ENCODE data around the gene PRDM2.

PRDM2 gene

DNA sequence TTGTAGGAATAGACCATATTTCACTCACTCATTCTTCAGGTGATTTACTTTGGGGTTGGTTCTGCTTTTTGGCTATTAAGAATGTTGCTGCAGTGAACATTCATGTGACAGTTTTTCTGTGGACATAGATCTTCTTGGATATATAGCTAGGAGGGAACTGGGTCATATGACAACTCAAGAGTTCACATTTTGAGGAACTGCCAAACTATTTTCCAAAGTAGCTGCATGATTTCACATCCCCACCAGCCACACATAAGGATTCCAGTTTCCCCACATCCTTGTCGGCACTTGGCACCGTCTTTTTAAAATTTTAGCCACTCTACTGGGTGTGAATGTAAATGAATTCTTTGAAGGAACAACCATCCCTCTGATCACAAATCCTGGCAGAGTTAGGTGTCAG is 126.0 kb downstream of the PRDM2 start:
- H3K27ac ChIP-seq, result no peak overlapping the region
- TF ChIP-seq, protein P1, sequence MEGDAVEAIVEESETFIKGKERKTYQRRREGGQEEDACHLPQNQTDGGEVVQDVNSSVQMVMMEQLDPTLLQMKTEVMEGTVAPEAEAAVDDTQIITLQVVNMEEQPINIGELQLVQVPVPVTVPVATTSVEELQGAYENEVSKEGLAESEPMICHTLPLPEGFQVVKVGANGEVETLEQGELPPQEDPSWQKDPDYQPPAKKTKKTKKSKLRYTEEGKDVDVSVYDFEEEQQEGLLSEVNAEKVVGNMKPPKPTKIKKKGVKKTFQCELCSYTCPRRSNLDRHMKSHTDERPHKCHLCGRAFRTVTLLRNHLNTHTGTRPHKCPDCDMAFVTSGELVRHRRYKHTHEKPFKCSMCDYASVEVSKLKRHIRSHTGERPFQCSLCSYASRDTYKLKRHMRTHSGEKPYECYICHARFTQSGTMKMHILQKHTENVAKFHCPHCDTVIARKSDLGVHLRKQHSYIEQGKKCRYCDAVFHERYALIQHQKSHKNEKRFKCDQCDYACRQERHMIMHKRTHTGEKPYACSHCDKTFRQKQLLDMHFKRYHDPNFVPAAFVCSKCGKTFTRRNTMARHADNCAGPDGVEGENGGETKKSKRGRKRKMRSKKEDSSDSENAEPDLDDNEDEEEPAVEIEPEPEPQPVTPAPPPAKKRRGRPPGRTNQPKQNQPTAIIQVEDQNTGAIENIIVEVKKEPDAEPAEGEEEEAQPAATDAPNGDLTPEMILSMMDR (conservative IDR thresholded peaks at IDR 0.05), result no peak
- TF ChIP-seq ZFX (IDR thresholded peaks at IDR 0.05), result no peak

DNA sequence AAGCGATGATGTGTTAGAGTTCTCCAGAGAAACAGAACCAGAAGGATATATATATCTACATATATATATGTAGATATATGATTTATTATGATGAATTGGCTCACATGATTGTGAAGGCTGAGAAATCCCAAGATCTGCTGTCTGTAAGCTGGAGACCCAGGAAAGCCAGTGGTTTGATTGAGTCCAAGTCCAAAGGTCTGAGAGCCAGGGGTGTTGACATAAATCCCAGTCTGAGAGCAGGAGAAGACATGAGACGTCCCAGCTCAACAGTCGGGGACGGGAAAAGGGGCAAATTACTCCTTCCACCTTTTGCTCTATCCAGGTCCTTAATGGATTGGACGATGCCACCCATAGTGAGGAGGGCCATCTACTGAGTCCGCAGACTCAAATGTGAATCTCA is 126.6 kb downstream of the PRDM2 start:
- TF ChIP-seq ZFX (IDR thresholded peaks at IDR 0.05), result no peak
- TF ChIP-seq, protein P1 (conservative IDR thresholded peaks at IDR 0.05), result no peak
- H3K27ac ChIP-seq, result no peak overlapping the region

DNA sequence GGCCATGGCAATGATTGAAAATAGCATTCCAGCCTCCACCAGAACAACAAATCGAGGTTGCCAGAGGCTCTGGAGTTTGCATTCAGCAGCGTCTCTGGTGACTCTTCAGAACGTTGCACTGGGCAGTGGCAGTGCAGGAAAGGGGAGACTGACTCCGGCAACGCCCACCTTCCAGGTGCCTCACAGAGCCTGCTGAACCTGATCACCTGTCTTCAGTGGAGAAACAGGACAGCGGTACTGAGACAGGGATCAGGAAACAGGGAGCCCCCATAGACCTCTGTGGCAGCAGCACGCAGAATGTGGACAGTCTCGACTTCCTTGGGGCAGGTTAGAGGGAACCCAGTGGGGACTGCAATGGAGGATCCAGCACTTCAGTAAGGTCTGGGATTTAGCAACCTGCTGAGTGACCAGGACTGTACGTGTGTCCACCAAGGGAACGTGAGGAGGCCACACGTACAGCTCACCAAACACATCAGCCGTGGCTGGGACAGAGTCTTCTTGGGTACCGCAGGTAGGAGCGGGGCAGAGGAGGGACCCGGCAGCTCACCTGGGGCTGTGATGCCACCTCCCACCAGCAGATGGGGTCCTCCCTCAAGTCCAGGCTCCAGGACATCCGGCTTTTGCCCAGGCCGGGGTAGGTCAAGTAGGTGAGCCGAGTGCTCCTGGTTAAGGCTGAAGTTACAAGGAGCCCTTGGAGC is 128.6 kb downstream of the PRDM2 start:
- peak overlapping the region; percentile 64 for H3K27ac ChIP-seq
- TF ChIP-seq ZFX (IDR thresholded peaks at IDR 0.05), result no peak
- TF ChIP-seq, protein P1 (conservative IDR thresholded peaks at IDR 0.05), result peak; percentile 88

DNA sequence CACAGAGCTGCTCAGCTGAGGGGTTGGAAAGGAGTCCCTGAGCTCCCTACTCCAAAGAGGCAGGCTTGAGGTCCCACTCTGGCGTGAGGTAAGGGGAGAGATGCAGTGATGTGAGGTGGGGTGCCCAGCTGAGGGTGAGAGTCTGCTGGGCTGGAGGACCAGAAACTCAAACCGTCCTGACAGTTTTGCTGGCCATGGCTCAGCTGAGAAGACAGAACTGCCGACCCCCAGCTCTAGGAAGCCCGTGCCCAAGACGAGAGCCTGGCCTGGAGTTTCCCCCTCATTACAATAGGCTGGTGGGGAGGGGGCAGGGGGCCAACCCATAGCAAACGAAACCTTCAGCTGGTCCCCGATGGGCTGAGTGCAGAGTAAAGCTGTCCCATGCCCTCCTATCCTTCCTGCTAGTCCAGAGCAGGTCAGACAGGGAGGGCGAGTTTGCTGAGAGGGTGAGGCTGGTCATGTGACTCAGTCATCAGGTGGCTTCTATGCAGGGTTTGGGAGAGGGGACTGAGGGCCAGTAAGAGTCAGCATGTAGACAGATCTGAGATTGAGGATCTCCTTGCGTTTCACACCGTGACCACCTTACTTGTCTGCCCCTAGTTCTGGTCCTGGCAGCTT is 129.3 kb downstream of the PRDM2 start:
- TF ChIP-seq, protein P1 (conservative IDR thresholded peaks at IDR 0.05), result peak; percentile 58
- TF ChIP-seq ZFX (IDR thresholded peaks at IDR 0.05), result no peak
- H3K27ac ChIP-seq, result peak overlapping the region; percentile 64

DNA sequence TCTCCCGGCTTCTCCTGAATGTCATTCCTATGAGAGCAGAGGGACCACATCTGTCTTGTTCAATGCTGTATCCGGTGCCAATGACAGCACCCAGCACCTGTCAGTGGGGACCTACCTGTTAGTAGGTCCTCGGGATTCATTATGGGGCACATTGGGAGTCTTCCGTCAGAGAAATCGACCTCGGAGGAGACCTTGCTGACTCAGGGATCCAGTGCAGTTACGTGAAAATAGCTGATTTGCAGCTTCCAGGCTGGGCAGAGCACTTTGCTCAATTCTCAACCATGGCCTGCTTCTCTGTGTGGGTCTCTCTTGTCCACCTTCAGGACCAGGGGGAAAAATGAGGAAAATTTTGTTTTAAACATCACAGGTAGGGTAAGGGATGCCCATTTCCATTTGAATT is 130.2 kb downstream of the PRDM2 start:
- H3K27ac ChIP-seq, result no peak overlapping the region; the same call in 1 of the 2 replicates
- TF ChIP-seq ZFX (IDR thresholded peaks at IDR 0.05), result no peak
- TF ChIP-seq, protein P1 (conservative IDR thresholded peaks at IDR 0.05), result no peak

DNA sequence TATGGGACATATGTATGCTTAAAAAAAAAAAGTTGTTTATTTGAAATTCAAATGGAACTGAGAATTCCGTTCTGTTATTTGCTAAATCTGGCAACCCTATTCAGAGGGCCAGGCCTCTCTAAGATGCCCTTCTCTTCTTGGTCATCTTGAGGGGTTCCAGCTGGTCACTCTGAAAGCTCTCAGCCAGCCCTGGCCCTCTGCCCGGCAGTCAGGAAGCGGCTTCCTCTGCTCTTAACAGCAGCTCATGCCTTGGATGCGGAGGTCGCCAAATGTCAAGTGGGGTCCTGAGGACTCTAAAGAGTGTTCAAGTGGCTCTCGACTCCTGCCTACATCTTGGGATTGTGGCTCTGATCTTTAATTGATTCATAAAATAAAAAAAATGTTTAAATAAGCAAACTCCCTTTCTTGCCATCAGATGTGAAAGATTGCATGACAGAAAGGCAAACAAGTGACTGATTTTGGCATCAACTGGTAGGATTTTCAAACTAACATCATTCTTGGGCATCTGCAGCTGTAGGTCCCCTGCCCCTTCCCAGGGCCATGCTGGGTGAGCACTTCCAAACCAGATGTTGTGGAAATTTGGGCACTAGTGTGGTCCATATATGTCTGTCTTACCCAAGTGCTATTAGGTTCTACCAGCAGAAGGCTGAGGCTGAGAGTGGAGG is 130.8 kb downstream of the PRDM2 start:
- H3K27ac ChIP-seq, result no peak overlapping the region
- TF ChIP-seq ZFX (IDR thresholded peaks at IDR 0.05), result no peak
- TF ChIP-seq, protein P1 (conservative IDR thresholded peaks at IDR 0.05), result no peak

DNA sequence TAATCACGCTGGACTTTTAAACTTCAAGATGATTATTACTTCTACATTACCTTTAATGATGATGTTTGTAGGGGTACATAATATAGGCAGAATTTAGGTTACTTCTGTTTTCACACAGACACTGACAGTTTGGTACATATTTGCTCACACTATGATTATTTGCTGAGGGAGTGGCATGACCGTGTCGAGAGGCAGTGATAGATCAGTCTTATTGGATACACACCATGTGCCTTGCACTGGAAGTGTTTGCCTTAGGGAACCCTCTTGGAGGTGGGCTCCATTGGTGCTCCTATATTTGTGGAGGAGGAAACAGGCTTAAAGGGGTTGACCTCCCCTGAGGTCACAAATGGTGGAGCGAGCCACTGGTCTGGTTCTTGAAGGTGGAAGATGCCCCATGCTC is 132.1 kb downstream of the PRDM2 start:
- no peak for TF ChIP-seq ZFX (IDR thresholded peaks at IDR 0.05)
- TF ChIP-seq, protein P1 (conservative IDR thresholded peaks at IDR 0.05), result no peak
- H3K27ac ChIP-seq, result no peak overlapping the region

Measured in C4-2B (cell line).